ENCODE results near the gene CDS2.

CDS2 gene

DNA sequence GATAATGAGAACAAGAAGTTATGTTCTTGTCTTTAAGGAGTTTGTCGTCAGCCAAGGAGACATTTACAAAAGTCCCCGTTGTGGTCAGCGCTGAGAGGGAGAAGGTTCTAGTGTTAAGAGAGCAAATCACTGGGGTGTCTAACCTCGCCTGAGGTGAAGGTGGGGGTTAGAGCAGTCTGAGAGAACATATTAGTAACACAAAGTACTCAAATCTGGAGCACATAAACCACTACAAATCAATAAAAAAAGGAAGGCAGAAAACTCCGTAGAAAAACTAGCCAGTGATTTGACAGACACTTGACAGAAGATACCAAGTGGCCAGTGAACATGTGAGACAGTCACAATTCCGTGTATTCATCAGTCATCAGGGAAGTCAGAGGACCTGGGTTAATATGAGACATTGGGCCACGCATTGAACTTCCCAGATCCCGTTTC, 45.4 kb downstream of the CDS2 start:
- TF ChIP-seq ZNF274 (IDR thresholded peaks at IDR 0.05; ENCODE audit: low read depth, low read length) = no peak

DNA sequence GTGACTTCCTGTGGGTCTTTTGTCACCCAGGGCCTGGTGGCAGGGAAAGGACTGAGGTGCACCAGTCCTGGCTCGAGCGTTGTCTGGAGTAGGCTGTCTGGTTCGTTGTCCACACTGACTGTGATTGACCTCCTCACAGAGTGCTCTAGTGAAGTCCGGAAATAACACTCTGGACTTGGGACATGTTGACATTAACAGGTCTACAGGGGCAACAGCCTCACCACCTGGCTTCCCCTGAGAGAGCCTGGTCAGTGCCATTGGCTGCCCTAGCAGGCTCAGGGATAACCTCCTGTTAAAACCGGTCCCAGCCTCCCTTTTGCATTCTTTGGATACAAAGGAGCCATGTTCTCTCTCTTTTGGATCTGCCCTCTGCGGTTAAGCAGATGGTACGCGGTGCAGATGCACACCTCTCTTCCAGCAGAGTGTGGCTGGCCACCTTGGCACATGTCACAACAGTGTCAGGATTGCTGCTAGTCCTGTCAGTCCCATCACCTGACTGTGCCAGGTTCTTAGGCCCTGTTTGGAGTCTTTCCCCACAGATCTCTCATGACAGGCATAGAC, 46.2 kb downstream of the CDS2 start:
- no peak for TF ChIP-seq ZNF274 (IDR thresholded peaks at IDR 0.05; ENCODE audit: low read depth, low read length)
- no peak overlapping the region for H3K4me3 ChIP-seq (ENCODE audit: low read length)

More for the DNA sequence above, 45.4 kb downstream of the CDS2 start:
- H3K4me3 ChIP-seq (ENCODE audit: low read length) = no peak overlapping the region

DNA sequence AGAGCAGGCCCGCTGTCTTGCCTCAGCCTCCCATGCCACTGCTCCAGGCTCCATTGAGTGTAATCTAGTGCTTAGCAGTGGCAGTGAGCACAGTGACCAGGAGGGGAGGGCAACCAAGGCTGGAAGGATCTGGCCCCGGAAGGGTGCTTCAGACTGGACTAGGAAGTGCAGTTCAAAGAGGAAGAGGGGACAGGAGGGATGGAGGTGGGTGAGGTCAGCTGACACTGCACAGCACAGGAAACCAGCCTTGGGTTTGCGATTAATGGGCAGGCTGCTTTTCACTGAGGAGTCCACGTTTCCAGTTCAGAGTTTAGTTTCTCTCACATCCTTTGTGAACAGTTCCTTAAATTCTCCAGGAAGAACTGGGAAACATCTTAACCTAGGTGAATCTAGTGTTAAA, 46.9 kb downstream of the CDS2 start:
- H3K4me3 ChIP-seq (ENCODE audit: low read length) = no peak overlapping the region
- no peak for TF ChIP-seq ZNF274 (IDR thresholded peaks at IDR 0.05; ENCODE audit: low read depth, low read length)

DNA sequence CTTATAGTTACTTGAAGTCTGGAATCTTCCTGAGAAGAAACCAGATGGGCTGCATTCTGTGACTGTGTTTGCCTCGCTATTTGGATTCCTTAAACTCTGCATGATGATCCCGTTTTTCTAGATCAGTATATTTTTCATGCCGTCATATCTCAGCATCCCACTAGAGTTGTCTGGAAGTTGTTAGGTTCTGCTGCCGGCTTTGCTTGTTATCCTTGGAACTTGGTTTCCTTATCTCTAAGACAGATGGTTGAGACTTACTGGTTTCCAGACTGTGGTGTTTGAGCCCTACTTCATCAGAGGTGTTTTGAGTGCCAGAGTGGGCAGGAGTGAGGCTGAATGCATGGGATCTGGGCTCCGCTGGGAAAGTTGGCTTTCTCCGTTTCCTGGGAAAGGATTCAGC, 50.3 kb downstream of the CDS2 start:
- TF ChIP-seq ZNF274 (IDR thresholded peaks at IDR 0.05; ENCODE audit: low read depth, low read length) = no peak
- no peak overlapping the region for H3K4me3 ChIP-seq (ENCODE audit: low read length)

DNA sequence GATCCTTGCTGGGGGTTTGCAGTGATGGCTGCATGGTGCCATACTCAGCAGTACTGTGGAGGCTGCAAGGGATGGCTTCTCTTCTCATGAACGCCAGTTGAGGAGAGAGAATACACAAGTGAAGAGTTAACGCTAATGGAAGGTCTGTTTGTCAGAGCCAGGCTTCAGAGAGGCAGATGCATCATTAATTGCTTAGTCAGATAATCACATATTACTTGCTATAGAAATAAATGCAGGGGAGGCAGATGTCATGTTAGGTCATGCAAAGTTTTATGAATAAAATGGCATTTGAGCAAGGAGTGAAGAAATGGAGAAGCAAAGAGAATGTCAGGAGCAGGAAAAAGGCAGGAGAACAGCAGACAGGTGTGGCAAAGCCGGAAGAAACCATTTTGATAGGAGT, 51.2 kb downstream of the CDS2 start:
- no peak for TF ChIP-seq ZNF274 (IDR thresholded peaks at IDR 0.05; ENCODE audit: low read depth, low read length)
- H3K4me3 ChIP-seq (ENCODE audit: low read length) = no peak overlapping the region

DNA sequence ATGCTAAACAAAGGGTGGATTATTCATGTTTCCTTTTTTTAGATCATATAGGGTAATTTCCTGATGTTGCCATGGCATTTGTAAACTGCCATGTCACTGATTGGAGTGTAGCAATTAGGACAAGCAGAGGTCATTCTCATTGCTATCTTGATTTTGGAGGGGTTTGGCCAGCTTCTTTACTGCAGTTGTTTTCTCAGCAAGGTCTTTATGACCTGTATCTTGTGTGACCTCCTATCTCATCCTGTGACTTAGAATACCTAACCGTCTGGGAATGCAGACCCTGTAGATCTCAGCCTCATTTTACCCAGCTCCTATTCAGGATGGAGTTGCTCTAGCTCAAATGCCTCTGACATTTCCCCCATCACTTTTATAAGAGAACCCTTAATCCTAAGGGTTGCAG, 53.6 kb downstream of the CDS2 start:
- TF ChIP-seq ZNF274 (IDR thresholded peaks at IDR 0.05; ENCODE audit: low read depth, low read length) = no peak
- H3K4me3 ChIP-seq (ENCODE audit: low read length) = no peak overlapping the region

DNA sequence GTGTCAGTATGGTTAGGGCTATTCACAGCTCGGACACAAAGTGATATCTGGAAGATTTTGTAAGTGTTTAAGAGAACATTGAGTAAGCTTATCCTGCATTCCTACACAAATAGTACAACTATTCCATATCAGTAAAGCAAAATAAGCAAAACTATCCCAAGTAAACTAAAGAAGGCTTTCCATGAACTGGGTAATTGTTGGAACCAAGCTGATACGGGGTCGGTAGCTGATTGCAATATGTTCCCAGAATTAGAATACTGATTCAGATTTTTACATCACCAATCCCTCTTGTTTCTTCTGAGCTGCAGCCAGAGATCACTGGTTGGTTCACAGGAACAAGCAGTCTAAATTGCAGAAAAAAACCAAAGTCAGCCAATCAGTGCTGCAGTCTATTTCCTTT, 54.1 kb downstream of the CDS2 start:
- H3K4me3 ChIP-seq (ENCODE audit: low read length) = no peak overlapping the region
- TF ChIP-seq ZNF274 (IDR thresholded peaks at IDR 0.05; ENCODE audit: low read depth, low read length) = no peak

DNA sequence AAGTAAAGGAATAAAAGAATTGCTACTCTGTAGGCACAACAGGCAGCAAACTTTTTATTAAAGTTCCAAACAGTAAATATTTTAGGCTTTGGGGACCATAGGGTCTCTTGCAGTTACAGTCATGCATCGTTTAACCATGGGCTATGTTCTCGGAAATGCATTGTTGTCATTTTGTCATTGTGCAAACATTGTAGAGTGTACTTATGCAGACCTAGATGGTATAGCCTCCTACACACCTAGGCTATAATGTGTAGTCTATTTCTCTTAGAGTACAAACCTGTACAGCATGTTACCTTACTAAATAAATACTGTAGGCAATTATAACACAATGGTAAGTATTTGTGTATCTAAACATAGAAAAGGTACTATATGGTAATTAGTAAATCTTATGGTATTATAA, 54.7 kb downstream of the CDS2 start:
- TF ChIP-seq ZNF274 (IDR thresholded peaks at IDR 0.05; ENCODE audit: low read depth, low read length) = no peak
- no peak overlapping the region for H3K4me3 ChIP-seq (ENCODE audit: low read length)

DNA sequence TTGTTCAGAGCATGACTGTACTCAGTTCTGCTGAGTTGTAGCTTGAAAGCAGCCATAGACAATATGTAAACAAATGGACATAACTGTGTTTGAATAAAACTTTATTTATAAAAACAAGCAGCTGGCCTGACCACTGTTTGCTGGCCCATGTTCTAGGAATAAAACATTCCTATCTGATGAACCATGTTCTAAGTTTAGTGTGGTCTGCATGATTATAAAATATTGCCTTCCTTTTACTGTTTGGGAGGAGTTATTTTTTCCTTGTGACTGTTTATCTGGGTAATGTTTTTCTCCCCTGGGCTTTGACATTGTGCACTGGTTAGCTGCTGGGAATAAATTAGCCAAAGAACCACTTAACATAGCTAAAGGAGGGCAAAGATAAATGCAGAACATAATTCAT, 55.1 kb downstream of the CDS2 start:
- H3K4me3 ChIP-seq (ENCODE audit: low read length) = no peak overlapping the region
- no peak for TF ChIP-seq ZNF274 (IDR thresholded peaks at IDR 0.05; ENCODE audit: low read depth, low read length)

DNA sequence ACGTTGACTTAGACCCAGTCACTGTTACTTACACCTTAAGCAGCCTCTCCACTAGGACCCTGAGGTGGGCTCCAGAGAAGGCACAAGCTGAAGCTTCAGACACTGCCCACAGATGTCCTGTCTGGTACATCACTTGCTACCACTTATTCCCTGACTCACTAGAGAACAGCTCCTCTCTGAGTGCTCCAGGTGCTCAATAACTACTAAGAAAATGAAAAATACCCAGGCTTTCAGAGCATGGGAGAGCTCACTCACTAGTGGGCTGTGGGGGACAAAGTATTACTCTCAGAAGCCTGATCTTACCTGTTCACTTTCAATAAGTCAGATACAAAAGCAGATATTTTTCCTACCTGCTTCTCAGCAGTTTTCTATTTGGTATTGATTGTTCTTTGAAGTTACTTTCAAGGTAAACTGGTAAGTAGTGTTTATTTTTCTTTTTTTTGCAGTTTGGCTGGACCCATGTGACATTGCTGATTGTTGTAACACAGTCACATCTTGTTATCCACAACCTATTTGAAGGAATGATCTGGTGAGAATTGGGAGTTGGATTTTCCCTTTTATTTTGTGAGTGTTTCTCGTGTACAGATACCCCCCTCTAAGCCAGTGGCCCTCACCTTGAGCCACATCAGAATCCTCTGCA, 55.9 kb downstream of the CDS2 start:
- H3K4me3 ChIP-seq (ENCODE audit: low read length) = no peak overlapping the region
- TF ChIP-seq ZNF274 (IDR thresholded peaks at IDR 0.05; ENCODE audit: low read depth, low read length) = no peak

DNA sequence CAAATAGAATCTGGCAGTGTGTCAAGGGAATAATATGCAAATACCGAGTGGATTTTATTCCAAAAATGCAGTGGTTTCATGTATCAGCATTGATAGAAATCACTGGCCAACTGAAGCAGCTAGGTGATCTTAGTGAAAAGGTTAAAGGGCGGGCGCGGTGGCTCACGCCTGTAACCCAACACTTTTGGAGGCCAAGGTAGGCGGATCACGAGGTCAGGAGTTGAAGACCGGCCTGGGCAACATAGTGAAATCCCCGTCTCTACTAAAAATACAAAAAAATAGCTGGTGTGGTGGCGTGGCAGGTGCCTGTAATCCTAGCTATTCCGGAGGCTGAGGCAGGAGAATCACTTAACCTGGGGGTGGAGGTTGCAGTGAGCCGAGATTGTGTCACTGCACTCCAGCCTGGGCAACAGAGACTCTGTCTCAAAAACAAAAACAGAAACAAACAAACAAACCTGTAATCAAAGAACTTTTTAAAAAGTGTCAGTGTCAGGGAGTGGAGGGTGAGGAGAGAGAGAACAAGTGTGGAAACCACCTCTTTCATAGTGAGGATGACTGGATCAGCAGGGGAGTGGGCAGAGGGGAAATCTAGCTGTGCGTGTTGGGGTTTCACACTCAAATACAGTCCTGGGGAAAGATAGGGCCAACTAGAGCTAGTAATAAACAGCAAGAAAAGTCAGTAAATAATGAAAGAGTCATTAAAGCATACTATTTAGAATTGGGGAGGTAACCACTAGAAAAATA, 57.1 kb downstream of the CDS2 start:
- no peak for TF ChIP-seq ZNF274 (IDR thresholded peaks at IDR 0.05; ENCODE audit: low read depth, low read length)
- no peak overlapping the region for H3K4me3 ChIP-seq (ENCODE audit: low read length)

DNA sequence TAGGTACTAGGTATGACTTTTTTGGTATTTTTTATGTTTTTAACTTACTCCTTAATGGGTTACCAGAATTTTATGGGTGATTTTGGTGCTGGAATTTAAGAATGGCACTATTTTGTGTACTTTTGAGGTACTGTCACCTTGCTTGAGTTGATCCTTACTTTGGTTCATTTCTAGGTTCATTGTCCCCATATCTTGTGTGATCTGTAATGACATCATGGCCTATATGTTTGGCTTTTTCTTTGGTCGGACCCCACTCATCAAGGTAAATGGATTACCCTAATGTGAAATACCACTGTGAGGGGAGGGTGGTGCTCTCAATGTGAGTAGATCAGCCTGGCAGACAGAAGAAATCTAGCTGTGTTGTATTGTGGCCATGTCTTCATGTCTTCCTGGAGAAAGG, 57.9 kb downstream of the CDS2 start:
- no peak for TF ChIP-seq ZNF274 (IDR thresholded peaks at IDR 0.05; ENCODE audit: low read depth, low read length)
- H3K4me3 ChIP-seq (ENCODE audit: low read length) = no peak overlapping the region

DNA sequence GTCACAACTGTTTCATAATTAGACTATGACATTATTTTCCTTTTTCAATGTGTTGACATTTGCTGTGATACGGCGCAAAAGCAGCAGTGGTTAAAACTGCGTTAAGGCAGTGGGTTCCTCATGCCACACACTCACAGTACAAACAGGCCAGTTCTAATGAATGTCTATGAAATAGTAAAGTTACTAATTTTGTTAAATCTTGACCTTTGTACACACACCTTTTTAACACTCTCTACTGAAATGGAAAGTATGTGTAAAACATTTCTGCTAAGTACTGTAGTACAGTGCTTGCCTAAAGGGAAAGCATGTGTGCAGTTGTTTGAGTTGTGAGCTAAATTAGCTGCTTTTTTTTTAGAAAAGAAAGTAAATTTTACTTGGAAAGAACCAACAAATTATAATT, 60.3 kb downstream of the CDS2 start:
- TF ChIP-seq ZNF274 (IDR thresholded peaks at IDR 0.05; ENCODE audit: low read depth, low read length) = no peak
- H3K4me3 ChIP-seq (ENCODE audit: low read length) = no peak overlapping the region

DNA sequence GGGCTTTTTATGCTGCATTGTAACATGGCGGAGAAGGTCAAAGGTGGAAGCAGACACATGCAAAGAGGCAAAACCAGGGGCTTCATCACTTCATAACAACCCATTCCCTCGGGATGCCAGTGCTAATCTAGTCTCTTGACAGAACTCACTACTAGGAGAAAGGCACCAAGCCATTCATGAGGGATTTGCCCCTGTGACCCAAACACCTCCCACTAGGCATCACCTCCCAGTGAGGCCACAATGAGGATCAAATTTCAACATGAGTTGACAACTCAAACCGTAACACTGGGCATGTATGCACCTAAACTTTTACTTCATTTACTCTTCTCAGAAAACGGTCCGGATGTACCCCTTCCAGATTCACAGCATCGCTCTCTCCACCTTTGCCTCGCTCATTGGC, 61.9 kb downstream of the CDS2 start:
- no peak for TF ChIP-seq ZNF274 (IDR thresholded peaks at IDR 0.05; ENCODE audit: low read depth, low read length)

DNA sequence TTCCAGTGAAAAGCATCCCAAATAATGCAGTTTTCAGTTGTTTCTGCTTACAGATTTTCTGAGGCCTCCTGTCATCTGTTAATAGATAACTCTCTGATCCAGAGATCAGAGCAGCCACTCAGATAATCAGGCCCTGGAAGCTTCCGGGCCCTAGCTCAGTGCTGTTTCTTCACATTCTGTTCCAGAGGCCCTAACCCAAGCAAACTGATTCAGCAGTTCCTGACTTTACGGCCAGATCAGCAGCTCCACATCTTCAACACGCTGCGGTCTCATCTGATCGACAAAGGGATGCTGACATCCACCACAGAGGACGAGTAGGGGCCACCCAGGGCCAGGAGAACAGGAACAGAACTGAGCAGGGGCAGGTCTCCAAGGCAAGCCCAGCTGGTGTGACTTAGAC, 63.1 kb downstream of the CDS2 start:
- no peak for TF ChIP-seq ZNF274 (IDR thresholded peaks at IDR 0.05; ENCODE audit: low read depth, low read length)
- H3K4me3 ChIP-seq (ENCODE audit: low read length) = no peak overlapping the region

More for the DNA sequence above, 61.9 kb downstream of the CDS2 start:
- H3K4me3 ChIP-seq (ENCODE audit: low read length) = no peak overlapping the region

Data from GM08714 (cell line).